ENCODE data around the gene FGF22. TPM values are rescaled to one million over a fixed set of nuclear protein-coding genes. Genes with fewer than 3 reads are reported as not detected.
A peak's percentile ranks its signal among the peaks of the same experiment; 100 is the strongest.

FGF22 gene
- total RNA-seq, 1 donor from 2014 or later: 0.51 TPM

- peak overlapping the region; percentile 57 for H3K4me3 Mint-ChIP-seq
- no peaks in the 10 kb centered on the region for H3K9me3 Mint-ChIP-seq
- no peaks in the 10 kb centered on the region for H3K36me3 Mint-ChIP-seq (ENCODE audit: low read depth)
- DNase-seq (ENCODE audit: low read depth, low spot score): no peak
- H3K4me1 Mint-ChIP-seq: peaks cover 15% of the 10 kb centered on the region
- H3K27ac Mint-ChIP-seq (ENCODE audit: unreplicated experiment): no peak overlapping the region
- H3K27me3 Mint-ChIP-seq (ENCODE audit: low read depth): peaks cover 17% of the 10 kb centered on the region
- TF ChIP-seq, protein P1, sequence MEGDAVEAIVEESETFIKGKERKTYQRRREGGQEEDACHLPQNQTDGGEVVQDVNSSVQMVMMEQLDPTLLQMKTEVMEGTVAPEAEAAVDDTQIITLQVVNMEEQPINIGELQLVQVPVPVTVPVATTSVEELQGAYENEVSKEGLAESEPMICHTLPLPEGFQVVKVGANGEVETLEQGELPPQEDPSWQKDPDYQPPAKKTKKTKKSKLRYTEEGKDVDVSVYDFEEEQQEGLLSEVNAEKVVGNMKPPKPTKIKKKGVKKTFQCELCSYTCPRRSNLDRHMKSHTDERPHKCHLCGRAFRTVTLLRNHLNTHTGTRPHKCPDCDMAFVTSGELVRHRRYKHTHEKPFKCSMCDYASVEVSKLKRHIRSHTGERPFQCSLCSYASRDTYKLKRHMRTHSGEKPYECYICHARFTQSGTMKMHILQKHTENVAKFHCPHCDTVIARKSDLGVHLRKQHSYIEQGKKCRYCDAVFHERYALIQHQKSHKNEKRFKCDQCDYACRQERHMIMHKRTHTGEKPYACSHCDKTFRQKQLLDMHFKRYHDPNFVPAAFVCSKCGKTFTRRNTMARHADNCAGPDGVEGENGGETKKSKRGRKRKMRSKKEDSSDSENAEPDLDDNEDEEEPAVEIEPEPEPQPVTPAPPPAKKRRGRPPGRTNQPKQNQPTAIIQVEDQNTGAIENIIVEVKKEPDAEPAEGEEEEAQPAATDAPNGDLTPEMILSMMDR (conservative IDR thresholded peaks at IDR 0.05): no peak
These were observed 4.6 kb upstream of the FGF22 start for GRCh38 chr19:634975-635652.

DNA sequence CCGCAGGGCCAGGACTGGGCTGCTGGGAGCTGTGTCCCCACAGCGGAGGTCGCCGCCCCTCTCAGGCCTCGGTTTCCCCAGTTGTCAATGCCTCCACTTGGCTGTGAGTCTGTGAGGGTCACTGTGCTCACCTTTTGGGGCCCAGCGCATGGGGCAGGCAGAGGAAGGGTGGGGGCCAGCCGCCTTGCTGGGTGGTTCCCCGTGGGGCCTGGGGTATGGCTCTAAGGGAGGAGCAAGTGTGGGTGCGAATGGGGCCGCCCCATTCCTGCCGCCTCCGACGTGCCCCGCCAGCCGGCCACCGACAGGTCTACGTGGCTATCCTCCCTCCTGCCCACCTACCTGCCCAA, 800 bp upstream of the FGF22 start:
- DNase-seq (ENCODE audit: low read depth, low spot score): no peak
- TF ChIP-seq, protein P1 (conservative IDR thresholded peaks at IDR 0.05): no peak
- Mint-ChIP-seq H3K27me3 (ENCODE audit: low read depth) (peaks cover 20% of the 10 kb centered on the region), H3K4me3 (peak overlapping the region; percentile 70), H3K36me3 (ENCODE audit: low read depth) (no peaks in the 10 kb centered on the region), H3K9me3 (no peaks in the 10 kb centered on the region), H3K27ac (ENCODE audit: unreplicated experiment) (no peak overlapping the region), H3K4me1 (peaks cover 9% of the 10 kb centered on the region)

DNA sequence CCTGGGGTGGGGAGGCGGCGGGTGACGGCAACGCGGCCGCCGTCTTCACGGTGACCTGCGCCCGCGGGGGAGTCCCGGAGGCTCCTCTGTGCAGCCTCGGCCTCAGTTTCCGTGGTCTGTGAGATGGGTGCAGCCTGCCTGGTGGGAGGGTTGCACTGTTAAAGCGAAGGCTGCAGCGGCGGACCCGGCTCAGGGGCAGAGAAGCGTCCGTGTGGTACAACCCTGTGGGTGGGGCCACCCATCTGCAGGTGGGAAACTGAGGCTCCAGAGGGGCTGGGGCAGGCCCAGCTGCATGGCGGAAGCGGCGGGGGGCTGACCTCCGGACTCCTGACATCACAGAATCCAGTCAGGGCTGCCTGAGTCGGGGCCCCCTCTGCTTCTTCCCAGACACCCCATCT, 481 bp downstream of the FGF22 start:
- no peak for DNase-seq (ENCODE audit: low read depth, low spot score)
- H3K27ac Mint-ChIP-seq (ENCODE audit: unreplicated experiment): no peak overlapping the region
- H3K4me1 Mint-ChIP-seq: peaks cover 5% of the 10 kb centered on the region
- no peaks in the 10 kb centered on the region for H3K36me3 Mint-ChIP-seq (ENCODE audit: low read depth)
- H3K4me3 Mint-ChIP-seq: no peak overlapping the region
- H3K9me3 Mint-ChIP-seq: no peaks in the 10 kb centered on the region
- TF ChIP-seq, protein P1 (conservative IDR thresholded peaks at IDR 0.05): no peak
- peaks cover 20% of the 10 kb centered on the region for H3K27me3 Mint-ChIP-seq (ENCODE audit: low read depth)

DNA sequence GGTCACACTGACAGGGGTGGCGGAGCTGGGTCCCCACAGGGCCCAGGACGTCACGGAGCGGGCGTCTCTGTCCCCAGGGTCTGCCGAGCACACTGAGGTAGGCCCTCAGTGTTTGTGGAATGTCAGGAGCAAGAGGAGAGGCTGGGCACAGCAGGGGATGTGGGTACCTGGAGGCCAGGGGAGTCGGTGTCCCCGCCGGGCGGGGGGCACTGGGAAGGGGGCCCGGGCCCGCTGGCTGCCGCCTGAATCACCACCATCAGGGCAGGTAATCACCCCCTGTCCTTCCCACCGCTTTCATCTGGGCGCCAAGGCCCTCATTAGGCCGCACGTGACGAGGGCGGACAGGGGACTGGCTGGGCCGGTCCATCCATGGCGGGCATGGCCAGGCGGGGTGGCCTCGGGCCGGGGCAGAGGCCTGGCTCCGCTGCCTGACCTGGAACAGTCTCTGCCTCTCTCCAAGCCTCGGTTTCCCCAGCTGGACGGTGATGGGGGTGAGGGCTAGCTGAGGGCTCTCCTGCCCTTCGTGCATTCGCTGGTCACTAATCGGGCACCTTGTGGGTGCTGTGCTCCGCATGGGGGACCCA, 1.0 kb downstream of the FGF22 start:
- Mint-ChIP-seq H3K4me3 (no peak overlapping the region), H3K27me3 (ENCODE audit: low read depth) (peaks cover 20% of the 10 kb centered on the region), H3K27ac (ENCODE audit: unreplicated experiment) (no peak overlapping the region), H3K4me1 (peaks cover 5% of the 10 kb centered on the region), H3K36me3 (ENCODE audit: low read depth) (no peaks in the 10 kb centered on the region), H3K9me3 (no peaks in the 10 kb centered on the region)
- TF ChIP-seq, protein P1 (conservative IDR thresholded peaks at IDR 0.05): no peak
- no peak for DNase-seq (ENCODE audit: low read depth, low spot score)

DNA sequence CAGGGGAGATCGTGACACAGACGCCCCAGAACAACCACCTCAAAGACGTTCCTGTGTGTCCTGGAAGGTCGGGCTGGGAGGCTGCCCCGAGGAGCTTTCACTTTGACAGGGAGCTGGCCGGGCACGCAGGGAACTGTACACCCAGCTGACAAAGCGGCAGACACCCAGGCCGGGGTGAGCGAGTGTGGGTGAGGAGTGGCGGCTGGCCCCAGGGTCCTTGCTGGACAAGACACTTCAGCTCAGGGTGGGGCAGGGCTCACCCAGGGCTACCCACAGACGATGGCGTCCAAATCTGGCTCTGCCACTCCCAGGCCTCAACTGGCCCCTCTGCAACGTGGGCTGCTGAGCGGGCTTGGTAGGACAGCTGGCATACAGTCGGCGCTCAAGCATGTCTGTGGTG, 2.0 kb downstream of the FGF22 start:
- Mint-ChIP-seq H3K36me3 (ENCODE audit: low read depth) (peaks cover 3% of the 10 kb centered on the region), H3K4me1 (peaks cover 5% of the 10 kb centered on the region), H3K27me3 (ENCODE audit: low read depth) (peaks cover 20% of the 10 kb centered on the region), H3K9me3 (no peaks in the 10 kb centered on the region), H3K27ac (ENCODE audit: unreplicated experiment) (no peak overlapping the region), H3K4me3 (no peak overlapping the region)
- peak; percentile 9 for DNase-seq (ENCODE audit: low read depth, low spot score)
- TF ChIP-seq, protein P1 (conservative IDR thresholded peaks at IDR 0.05): no peak

Measured in neural crest cell (in vitro differentiated cells).